ENCODE data around the gene PCAT6.

DNA sequence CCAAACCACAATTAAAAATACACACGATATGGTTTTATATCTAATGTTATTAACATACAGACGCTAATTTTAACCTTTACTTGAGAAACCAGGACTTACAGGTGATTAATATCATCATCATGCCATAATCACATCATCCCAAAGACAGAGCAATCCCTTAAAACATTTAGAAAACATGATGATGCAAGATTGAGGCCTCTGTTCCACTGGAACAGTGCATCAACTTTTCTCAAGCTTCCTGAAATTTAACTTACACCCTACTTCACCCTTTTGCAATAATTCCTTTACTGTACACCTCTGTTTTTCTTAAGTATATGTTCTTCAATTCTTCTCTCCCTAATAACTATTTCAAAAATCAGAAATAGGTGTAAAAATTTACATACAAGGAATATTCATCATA lies 40.6 kb upstream of the PCAT6 start:
- TF ChIP-seq EZH2 (IDR thresholded peaks at IDR 0.05; ENCODE audit: low read depth, low read length, severe bottlenecking) (no peak), CREB1 (IDR thresholded peaks at IDR 0.05) (no peak), RNF2 (IDR thresholded peaks at IDR 0.05; ENCODE audit: borderline replicate concordance, low read depth, low read length, missing control alignments, poor library complexity, severe bottlenecking) (no peak), RFX5 (IDR thresholded peaks at IDR 0.05; ENCODE audit: borderline replicate concordance, low read depth, low read length) (no peak), POLR2AphosphoS5 (IDR thresholded peaks at IDR 0.05; ENCODE audit: low read depth, low read length) (no peak), EP300 (IDR thresholded peaks at IDR 0.05; ENCODE audit: borderline replicate concordance in 1 of 2, low read depth in 2 of 2, low read length in 2 of 2) (no peak), SIN3A (conservative IDR thresholded peaks at IDR 0.05 in 1 of 2, IDR thresholded peaks at IDR 0.05 in 1 of 2; ENCODE audit: low read depth in 1 of 2, low read length in 2 of 2) (no peak), RAD21 (IDR thresholded peaks at IDR 0.05 in 1 of 2, conservative IDR thresholded peaks at IDR 0.05 in 1 of 2; ENCODE audit: low read depth in 2 of 2, low read length in 2 of 2) (no peak), SIRT6 (IDR thresholded peaks at IDR 0.05; ENCODE audit: low read length) (no peak), POLR2A (IDR thresholded peaks at IDR 0.05; ENCODE audit: control extremely low read depth in 1 of 2, low read depth in 2 of 2, low read length in 2 of 2) (no peak)
- TF ChIP-seq, protein P1, sequence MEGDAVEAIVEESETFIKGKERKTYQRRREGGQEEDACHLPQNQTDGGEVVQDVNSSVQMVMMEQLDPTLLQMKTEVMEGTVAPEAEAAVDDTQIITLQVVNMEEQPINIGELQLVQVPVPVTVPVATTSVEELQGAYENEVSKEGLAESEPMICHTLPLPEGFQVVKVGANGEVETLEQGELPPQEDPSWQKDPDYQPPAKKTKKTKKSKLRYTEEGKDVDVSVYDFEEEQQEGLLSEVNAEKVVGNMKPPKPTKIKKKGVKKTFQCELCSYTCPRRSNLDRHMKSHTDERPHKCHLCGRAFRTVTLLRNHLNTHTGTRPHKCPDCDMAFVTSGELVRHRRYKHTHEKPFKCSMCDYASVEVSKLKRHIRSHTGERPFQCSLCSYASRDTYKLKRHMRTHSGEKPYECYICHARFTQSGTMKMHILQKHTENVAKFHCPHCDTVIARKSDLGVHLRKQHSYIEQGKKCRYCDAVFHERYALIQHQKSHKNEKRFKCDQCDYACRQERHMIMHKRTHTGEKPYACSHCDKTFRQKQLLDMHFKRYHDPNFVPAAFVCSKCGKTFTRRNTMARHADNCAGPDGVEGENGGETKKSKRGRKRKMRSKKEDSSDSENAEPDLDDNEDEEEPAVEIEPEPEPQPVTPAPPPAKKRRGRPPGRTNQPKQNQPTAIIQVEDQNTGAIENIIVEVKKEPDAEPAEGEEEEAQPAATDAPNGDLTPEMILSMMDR (IDR thresholded peaks at IDR 0.05; ENCODE audit: control extremely low read depth in 1 of 3, insufficient read depth in 1 of 3, low read depth in 1 of 3, low read length in 3 of 3), result no peak
